Measurements from ENCODE around the gene TOB1. TPM values are rescaled to one million over a fixed set of nuclear protein-coding genes. Genes with fewer than 3 reads are reported as not detected.

Gene TOB1
- total and polyA plus RNA-seq, 9 of the 15 experiments (the other 6 are each of a cell fraction or from before 2014, with no cell fraction given), result 4.8 to 63.7 (median 13.2) TPM

DNA sequence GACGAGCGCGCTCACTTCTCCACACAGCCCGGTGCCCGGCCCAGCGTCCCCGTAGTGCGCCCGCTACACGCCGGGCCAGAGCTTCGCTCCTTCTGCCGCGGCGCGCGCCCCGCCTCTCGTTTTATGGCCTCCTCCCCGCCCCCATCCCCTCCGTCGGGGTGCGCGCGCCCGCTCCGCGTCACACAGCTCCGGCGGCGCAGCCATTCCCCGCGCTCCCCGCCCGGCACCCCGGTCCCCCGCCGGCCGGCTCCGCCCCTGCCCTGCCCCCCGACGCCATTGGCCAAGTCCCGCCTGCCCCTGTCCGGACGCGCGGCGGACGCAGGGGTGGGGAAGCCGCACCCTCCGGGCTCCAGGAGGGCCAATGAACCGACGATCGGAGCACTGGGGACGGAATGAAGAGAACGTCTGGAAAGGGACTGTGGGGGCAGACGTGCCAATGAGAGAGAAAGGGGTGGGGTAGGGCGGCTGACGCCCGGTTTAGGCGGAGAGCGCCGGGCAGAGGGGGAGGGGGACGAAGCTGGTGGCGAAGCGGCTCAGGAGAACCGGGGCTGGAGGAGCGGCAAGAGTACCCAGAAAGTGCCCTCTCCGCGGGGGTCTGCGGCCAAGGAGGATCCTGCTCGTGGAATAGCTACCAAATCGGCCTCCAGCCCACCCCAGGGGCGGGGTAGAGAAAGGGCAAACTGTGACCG, at the start of gene TOB1 (continued):
- TF ChIP-seq, protein P1, sequence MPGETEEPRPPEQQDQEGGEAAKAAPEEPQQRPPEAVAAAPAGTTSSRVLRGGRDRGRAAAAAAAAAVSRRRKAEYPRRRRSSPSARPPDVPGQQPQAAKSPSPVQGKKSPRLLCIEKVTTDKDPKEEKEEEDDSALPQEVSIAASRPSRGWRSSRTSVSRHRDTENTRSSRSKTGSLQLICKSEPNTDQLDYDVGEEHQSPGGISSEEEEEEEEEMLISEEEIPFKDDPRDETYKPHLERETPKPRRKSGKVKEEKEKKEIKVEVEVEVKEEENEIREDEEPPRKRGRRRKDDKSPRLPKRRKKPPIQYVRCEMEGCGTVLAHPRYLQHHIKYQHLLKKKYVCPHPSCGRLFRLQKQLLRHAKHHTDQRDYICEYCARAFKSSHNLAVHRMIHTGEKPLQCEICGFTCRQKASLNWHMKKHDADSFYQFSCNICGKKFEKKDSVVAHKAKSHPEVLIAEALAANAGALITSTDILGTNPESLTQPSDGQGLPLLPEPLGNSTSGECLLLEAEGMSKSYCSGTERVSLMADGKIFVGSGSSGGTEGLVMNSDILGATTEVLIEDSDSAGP (CRISPR knock-in tag; IDR thresholded peaks at IDR 0.05), result no peak
- TF ChIP-seq, protein P2, sequence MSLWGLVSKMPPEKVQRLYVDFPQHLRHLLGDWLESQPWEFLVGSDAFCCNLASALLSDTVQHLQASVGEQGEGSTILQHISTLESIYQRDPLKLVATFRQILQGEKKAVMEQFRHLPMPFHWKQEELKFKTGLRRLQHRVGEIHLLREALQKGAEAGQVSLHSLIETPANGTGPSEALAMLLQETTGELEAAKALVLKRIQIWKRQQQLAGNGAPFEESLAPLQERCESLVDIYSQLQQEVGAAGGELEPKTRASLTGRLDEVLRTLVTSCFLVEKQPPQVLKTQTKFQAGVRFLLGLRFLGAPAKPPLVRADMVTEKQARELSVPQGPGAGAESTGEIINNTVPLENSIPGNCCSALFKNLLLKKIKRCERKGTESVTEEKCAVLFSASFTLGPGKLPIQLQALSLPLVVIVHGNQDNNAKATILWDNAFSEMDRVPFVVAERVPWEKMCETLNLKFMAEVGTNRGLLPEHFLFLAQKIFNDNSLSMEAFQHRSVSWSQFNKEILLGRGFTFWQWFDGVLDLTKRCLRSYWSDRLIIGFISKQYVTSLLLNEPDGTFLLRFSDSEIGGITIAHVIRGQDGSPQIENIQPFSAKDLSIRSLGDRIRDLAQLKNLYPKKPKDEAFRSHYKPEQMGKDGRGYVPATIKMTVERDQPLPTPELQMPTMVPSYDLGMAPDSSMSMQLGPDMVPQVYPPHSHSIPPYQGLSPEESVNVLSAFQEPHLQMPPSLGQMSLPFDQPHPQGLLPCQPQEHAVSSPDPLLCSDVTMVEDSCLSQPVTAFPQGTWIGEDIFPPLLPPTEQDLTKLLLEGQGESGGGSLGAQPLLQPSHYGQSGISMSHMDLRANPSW (CRISPR knock-in tag; IDR thresholded peaks at IDR 0.05), result peak; percentile 95; the same call in 1 of the 2 replicates
- peak; percentile 87; the same call in 1 of the 2 replicates for TF ChIP-seq ERF (CRISPR knock-in tag; IDR thresholded peaks at IDR 0.05)
- no peak for TF ChIP-seq ZNF174 (CRISPR knock-in tag; IDR thresholded peaks at IDR 0.05)
- TF ChIP-seq ZNF830 (CRISPR knock-in tag; IDR thresholded peaks at IDR 0.05), result 0 out of 2 replicates have a peak, but pooled peaks have one; percentile 50
- TF ChIP-seq HDAC2 (IDR thresholded peaks at IDR 0.05), result peak; percentile 31; the same call in 1 of the 2 replicates
- TF ChIP-seq, protein P3, sequence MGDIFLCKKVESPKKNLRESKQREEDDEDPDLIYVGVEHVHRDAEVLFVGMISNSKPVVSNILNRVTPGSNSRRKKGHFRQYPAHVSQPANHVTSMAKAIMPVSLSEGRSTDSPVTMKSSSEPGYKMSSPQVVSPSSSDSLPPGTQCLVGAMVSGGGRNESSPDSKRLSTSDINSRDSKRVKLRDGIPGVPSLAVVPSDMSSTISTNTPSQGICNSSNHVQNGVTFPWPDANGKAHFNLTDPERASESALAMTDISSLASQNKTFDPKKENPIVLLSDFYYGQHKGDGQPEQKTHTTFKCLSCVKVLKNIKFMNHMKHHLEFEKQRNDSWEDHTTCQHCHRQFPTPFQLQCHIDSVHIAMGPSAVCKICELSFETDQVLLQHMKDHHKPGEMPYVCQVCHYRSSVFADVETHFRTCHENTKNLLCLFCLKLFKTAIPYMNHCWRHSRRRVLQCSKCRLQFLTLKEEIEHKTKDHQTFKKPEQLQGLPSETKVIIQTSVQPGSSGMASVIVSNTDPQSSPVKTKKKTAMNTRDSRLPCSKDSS (IDR thresholded peaks at IDR 0.05; ENCODE audit: low read depth, partially characterized antibody), result no peak
- TF ChIP-seq, protein P4, sequence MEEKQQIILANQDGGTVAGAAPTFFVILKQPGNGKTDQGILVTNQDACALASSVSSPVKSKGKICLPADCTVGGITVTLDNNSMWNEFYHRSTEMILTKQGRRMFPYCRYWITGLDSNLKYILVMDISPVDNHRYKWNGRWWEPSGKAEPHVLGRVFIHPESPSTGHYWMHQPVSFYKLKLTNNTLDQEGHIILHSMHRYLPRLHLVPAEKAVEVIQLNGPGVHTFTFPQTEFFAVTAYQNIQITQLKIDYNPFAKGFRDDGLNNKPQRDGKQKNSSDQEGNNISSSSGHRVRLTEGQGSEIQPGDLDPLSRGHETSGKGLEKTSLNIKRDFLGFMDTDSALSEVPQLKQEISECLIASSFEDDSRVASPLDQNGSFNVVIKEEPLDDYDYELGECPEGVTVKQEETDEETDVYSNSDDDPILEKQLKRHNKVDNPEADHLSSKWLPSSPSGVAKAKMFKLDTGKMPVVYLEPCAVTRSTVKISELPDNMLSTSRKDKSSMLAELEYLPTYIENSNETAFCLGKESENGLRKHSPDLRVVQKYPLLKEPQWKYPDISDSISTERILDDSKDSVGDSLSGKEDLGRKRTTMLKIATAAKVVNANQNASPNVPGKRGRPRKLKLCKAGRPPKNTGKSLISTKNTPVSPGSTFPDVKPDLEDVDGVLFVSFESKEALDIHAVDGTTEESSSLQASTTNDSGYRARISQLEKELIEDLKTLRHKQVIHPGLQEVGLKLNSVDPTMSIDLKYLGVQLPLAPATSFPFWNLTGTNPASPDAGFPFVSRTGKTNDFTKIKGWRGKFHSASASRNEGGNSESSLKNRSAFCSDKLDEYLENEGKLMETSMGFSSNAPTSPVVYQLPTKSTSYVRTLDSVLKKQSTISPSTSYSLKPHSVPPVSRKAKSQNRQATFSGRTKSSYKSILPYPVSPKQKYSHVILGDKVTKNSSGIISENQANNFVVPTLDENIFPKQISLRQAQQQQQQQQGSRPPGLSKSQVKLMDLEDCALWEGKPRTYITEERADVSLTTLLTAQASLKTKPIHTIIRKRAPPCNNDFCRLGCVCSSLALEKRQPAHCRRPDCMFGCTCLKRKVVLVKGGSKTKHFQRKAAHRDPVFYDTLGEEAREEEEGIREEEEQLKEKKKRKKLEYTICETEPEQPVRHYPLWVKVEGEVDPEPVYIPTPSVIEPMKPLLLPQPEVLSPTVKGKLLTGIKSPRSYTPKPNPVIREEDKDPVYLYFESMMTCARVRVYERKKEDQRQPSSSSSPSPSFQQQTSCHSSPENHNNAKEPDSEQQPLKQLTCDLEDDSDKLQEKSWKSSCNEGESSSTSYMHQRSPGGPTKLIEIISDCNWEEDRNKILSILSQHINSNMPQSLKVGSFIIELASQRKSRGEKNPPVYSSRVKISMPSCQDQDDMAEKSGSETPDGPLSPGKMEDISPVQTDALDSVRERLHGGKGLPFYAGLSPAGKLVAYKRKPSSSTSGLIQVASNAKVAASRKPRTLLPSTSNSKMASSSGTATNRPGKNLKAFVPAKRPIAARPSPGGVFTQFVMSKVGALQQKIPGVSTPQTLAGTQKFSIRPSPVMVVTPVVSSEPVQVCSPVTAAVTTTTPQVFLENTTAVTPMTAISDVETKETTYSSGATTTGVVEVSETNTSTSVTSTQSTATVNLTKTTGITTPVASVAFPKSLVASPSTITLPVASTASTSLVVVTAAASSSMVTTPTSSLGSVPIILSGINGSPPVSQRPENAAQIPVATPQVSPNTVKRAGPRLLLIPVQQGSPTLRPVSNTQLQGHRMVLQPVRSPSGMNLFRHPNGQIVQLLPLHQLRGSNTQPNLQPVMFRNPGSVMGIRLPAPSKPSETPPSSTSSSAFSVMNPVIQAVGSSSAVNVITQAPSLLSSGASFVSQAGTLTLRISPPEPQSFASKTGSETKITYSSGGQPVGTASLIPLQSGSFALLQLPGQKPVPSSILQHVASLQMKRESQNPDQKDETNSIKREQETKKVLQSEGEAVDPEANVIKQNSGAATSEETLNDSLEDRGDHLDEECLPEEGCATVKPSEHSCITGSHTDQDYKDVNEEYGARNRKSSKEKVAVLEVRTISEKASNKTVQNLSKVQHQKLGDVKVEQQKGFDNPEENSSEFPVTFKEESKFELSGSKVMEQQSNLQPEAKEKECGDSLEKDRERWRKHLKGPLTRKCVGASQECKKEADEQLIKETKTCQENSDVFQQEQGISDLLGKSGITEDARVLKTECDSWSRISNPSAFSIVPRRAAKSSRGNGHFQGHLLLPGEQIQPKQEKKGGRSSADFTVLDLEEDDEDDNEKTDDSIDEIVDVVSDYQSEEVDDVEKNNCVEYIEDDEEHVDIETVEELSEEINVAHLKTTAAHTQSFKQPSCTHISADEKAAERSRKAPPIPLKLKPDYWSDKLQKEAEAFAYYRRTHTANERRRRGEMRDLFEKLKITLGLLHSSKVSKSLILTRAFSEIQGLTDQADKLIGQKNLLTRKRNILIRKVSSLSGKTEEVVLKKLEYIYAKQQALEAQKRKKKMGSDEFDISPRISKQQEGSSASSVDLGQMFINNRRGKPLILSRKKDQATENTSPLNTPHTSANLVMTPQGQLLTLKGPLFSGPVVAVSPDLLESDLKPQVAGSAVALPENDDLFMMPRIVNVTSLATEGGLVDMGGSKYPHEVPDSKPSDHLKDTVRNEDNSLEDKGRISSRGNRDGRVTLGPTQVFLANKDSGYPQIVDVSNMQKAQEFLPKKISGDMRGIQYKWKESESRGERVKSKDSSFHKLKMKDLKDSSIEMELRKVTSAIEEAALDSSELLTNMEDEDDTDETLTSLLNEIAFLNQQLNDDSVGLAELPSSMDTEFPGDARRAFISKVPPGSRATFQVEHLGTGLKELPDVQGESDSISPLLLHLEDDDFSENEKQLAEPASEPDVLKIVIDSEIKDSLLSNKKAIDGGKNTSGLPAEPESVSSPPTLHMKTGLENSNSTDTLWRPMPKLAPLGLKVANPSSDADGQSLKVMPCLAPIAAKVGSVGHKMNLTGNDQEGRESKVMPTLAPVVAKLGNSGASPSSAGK (IDR thresholded peaks at IDR 0.05), result no peak
- no peak for TF ChIP-seq CBX3 (IDR thresholded peaks at IDR 0.05; ENCODE audit: borderline replicate concordance in 1 of 2, low read length in 2 of 2)

All from K562 (cell line).